GM12892 (cell line): ENCODE data around the gene SP3.

ENCODE experiments used
- DNase-seq: peaks from one replicate; pipeline ENCODE4 v3.0.0; 2011; ENCODE audit not compliant: insufficient read length
- FAIRE-seq: peaks from 2 replicates; lab custom pipeline; 2011; peaks lifted over from hg19 to GRCh38; lab: Jason Lieb, UNC
- POLR2A ChIP-seq: IDR thresholded peaks from 2 replicates; pipeline ENCODE4 v1.6.1; 2011; ENCODE audit warnings: low read depth, low read length, control low read depth
- POLR2AphosphoS5 ChIP-seq: IDR thresholded peaks from 2 replicates; pipeline ENCODE4 v1.6.1; 2011; ENCODE audit warnings: low read depth, low read length, control low read depth
- TAF1 ChIP-seq: IDR thresholded peaks from 2 replicates; pipeline ENCODE4 v1.6.1; 2011; ENCODE audit warnings: low read depth, mild to moderate bottlenecking, control low read depth, low read length, borderline replicate concordance

The SP3 gene

DNA sequence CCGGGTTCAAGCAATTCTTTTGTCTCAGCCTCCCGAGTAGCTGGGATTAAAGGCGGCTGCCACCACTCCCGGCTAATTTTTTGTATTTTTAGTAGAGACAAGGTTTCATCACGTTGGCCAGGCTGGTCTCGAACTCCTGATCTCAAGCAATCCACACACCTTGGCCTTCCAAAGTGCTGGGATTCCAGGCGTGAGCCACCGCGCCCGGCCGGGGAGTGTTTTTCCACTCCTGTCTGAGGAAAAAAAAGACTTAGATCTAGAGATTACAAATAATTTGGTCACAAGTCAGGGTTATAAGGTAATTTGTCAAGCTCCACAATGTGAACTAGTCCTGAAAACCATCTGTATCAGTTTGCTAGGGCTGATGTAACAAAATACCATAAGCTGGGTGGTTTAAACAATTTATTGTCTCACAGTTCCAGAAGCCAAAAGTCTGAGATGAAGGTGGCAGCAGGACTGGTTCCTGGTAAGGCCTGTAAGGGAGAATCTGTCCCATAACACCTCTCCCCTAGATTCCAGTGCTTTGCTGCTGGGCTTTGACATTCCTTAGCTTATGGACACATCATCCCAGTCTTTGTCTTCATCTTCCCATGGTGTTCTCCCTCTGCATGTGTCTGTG lies 40.7 kb upstream of the SP3 start:
- TF ChIP-seq TAF1 (no peak), POLR2AphosphoS5 (no peak), POLR2A (no peak)
- DNase-seq, result no peak
- FAIRE-seq, result no peak

DNA sequence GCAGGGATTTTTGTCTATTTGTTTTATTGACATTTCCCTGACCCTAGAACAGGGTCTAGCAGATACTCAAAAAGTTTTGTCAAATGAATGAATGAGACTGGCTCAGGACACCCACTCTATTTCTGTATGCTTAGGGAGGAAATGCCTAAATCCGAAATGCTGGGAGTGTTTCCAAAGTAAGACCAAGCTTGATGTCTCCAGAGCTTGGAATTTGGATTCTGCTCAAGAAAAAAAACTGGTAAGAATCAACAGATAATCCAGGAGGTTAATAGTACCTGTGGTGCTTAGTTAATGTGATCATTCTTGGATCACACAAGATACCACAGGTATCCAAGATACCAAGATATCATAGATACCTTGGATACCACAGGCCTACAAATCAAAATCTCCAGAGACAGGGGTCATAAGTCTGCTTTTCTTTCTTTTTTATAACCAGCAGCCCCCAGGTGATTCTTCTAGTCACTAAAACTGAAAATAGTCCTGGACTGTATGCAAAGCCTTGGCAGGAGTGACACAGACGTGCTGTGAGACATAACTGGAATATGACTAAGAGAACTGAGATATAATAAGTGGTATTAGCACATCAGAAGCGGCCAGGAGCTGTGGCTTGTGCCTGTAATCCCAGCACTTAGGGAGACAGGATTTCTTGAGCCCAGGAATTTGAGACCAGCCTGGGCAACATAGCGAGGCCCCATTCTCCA lies 39.9 kb upstream of the SP3 start:
- FAIRE-seq (peak; percentile 77), DNase-seq (no peak)
- TF ChIP-seq TAF1, result no peak
- TF ChIP-seq POLR2A, result no peak
- no peak for TF ChIP-seq POLR2AphosphoS5

DNA sequence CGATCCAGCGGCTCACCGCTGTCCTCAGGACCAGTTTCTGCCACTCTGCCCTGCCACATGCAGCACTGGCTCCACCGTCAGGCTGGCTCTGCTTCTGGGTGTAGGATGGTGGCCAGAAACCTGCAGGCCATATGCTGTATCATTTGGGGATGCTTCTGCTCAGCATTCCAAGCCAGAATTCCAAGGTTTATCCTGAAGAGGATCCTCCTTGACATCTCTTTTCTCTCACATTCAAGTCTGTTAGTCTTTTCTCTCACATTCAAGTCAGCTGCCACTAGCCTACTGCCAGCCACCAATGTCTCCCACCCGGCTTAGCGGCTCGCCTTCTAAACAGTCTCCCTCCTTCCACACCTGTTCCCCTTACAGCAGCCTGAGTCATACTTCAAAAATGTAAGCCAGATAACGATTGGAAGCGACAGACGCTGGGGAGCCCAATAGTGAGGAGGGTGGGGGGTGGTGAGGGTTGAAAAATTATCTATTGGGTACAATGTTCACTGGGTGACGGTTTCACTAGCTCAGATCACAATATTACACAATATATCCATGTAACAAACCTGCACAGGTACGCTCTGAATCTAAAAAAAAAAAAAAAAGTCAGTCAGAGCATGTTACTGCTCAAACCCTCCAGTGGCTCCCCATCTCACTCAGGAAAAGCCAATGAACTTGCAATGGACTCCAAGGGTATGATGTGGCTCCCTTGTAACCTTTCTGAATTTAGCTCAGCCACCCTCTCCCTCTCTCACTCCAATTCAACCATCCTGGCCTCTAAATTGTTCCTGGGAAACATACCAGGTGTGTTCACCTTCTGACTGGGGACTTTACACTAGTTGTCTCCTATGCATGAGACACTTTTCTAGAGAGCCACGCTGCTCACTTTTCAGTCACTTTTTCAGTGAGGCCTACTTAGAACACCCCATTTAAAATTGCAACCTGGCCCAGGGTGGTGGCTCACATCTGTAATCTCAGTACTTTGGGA lies 38.8 kb upstream of the SP3 start:
- TF ChIP-seq POLR2AphosphoS5, result no peak
- no peak for TF ChIP-seq POLR2A
- TF ChIP-seq TAF1, result no peak
- FAIRE-seq, result no peak
- DNase-seq, result no peak

DNA sequence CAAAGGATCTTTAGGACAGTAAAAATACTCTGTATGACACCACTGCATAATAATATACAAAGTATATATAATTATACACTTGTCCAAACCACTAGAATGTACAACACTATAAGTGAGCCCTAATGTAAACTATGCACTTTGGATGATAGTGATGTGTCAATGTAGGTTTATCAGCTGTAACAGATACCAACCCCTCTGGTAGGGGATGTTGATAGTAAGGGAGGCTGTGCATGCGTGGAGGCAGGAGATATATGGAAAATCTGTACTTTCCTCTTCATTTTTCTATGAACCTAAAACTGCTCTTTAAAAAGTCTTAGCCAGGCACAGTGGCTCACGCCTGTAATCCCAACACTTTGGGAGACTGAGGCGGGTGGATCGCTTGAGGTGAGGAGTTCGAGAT lies 37.5 kb upstream of the SP3 start:
- FAIRE-seq, result no peak
- DNase-seq, result no peak
- TF ChIP-seq TAF1, result no peak
- no peak for TF ChIP-seq POLR2A
- no peak for TF ChIP-seq POLR2AphosphoS5

DNA sequence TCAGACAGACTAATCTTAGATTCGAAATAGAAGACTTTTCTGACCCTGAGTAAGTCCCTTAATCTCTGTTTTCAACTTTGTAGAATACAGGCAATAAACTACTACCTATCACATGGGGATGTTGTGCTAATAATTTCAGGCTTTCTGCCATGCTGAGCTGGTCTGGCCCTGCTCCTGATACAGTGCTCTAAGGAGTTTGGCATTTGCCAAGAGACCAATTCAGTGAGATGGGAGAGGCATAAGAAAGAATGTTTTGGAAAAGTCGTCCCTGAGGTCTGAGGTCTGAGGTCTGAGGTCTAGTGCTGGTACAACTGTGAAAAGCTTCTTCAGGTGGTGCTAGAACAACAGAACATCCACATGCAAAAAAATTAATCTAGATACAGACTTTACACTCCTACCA lies 35.9 kb upstream of the SP3 start:
- DNase-seq, result no peak
- FAIRE-seq, result no peak
- TF ChIP-seq TAF1 (no peak), POLR2AphosphoS5 (no peak), POLR2A (no peak)

DNA sequence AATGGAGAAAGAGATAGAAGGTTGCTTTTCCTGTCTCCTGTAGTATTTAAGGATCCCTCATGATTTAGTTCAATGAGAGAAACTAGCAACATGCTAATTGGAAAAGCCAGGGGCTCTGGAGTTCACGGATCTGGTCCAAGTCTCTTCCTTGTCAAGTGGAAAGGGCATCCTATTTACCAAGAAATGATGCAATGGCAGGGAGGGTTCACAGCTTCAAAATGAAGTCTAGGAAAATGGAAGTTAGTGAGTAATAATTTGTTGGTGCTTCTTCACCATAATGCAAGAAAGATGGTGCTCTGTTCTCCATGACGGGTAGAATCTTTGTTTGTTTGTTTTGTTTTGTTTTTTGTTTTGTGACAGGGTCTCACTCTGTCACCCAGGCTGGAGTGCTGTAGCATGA lies 34.6 kb upstream of the SP3 start:
- FAIRE-seq (no peak), DNase-seq (no peak)
- no peak for TF ChIP-seq TAF1
- TF ChIP-seq POLR2AphosphoS5, result no peak
- no peak for TF ChIP-seq POLR2A

DNA sequence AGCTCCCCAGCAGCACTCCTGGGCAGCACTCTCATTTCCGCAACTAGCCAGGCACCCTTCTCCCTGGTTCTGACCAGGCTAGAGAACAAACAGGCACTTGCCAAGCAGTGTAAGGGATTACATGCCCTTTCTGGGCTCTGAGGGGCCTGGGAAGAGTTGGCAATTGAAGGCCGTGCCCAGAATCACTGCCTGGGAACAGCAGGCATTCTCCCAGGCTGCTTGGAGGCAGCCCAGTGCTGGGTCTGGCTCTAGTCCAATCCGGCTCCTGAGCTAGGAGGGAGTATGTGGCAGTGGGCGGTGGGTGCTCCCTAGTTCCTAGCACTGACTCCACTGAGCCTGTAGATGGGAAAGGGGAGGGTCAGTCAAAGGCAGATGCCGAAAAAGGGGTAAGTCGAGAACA lies 34.1 kb upstream of the SP3 start:
- no peak for TF ChIP-seq TAF1
- TF ChIP-seq POLR2A, result no peak
- TF ChIP-seq POLR2AphosphoS5, result no peak
- FAIRE-seq (no peak), DNase-seq (no peak)

DNA sequence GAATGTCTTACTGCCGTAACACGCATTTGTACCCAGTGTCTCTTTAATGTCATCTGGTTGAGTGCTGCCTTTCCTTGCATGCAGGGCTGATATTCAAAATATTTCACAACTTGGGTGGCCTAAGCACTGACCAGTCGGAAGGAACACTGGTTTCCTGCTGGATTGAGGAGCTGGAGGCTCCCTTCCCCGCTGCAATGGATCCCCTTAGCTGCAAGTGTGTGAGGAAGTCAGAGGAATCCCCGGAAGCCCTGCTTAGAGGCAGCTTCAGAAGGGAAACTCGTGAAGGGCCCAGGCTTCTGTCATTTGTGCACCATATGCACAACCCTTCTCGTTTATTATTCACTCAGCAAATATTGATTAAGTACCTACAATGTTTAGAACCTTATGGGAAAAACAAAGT lies 33.2 kb upstream of the SP3 start:
- DNase-seq (no peak), FAIRE-seq (no peak)
- TF ChIP-seq POLR2AphosphoS5 (no peak), TAF1 (no peak), POLR2A (no peak)

DNA sequence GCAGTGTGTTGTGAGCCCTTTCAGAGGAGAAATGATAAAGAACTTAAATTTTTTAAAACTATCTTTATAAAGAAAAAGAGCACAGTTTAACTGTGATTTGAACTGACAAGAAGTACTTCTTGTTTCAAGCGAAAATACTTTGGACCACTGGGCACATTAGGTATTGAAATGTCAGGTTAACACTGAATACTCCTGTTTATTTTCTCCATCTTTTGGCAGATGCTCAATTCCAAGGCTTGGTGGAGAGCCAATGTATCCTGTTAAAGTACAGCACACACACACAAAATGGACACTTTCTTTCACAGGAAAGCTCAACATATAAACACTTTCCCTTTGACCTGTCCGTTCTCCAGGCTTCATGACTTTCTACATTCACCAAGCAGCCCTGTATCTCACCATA lies 32.6 kb upstream of the SP3 start:
- TF ChIP-seq POLR2A (no peak), POLR2AphosphoS5 (no peak), TAF1 (no peak)
- FAIRE-seq (no peak), DNase-seq (no peak)

DNA sequence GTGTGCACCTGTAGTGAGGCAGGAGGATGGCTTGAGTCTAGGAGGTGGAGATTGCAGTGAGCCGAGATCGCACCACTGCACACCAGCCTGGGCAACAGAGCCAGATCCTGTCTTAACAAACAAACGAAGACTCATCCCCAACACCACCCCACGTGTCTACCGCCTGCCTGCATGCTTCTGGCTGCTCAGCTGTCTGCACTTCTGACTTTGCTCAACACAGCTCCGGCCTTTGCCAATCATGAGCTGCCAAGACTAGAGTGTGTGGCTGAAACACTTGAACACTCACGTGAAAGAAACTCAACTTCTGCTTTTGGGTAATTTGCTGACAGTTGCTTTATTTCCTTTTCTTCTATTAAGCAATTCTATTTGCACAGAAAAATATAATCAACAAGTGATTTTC lies 32.1 kb upstream of the SP3 start:
- peak; percentile 77 for FAIRE-seq
- DNase-seq, result no peak
- TF ChIP-seq POLR2A (no peak), POLR2AphosphoS5 (no peak), TAF1 (no peak)

DNA sequence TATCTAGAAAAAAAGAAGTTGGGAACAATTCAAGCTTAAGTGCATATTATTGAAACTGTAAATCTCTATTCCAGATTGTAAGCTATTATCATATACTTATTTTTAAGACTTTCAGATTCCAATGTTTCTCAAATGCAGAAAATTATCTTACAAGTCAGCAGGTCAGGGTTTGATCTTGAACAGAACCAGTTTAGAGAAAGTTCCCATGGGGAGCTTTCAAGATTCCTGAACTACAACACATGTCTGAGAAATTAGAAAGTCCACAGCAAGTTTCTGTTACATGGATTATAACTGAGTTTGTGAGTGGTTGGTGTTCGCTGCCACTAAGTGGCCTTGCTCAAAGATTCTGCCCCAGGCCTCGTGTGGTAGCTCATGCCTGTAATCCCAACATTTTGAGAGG lies 31.6 kb upstream of the SP3 start:
- FAIRE-seq, result no peak
- no peak for DNase-seq
- no peak for TF ChIP-seq TAF1
- TF ChIP-seq POLR2AphosphoS5, result no peak
- TF ChIP-seq POLR2A, result no peak

DNA sequence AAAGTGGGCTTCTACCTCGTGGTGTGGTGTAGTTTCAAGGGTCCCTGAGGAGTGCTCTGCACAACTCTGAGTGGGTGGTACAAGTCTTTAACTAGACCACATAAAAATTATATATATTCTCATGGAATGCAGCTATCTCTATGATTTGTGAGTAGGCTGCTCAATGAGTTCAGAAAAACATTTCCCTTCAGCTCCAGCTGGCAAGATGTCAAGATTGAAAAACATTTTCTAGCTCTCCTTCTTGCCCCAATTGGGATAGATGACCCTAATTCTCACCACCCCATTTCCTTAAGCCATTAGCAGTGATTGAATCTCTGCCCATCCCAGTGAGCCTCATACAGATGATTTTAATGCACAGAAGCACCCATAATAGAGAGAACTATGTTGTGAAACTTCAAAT lies 28.3 kb upstream of the SP3 start:
- FAIRE-seq (no peak), DNase-seq (no peak)
- no peak for TF ChIP-seq POLR2AphosphoS5
- TF ChIP-seq TAF1, result no peak
- no peak for TF ChIP-seq POLR2A
